GM12878 (cell line): ENCODE results near the gene WNK1. TPM values are rescaled to one million over a fixed set of nuclear protein-coding genes. Genes with fewer than 3 reads are reported as not detected.
"Not testable (repeated sequence)": the region's sequence is repeated elsewhere in the genome, so short reads cannot be mapped to it uniquely, and the experiment has no call there.

Experiments
- ATAC-seq: fragments of 200-7000 bp; cut with Tn5 transposase; 3 replicates; pipeline ENCODE4 v1.9.1; 2020; ENCODE audit warnings: mild to moderate bottlenecking, moderate library complexity
- BruUV-seq: library from RNA; stranded (reverse); fragments of 400-500 nt; replicated peaks from 2 replicates; lab custom pipeline; 2021; lab: Mats Ljungman, UMichigan
- CTCF ChIA-PET: fragments of 300-600 bp; sonication (Branson Sonifier 250); formaldehyde crosslinking; extraction: SDS; loops from one replicate; lab custom pipeline; 2021; ENCODE audit warnings: inconsistent platforms; lab: Yijun Ruan, JAX
- POLR2A ChIA-PET: fragments of 350-600 bp; formaldehyde crosslinking; extraction: SDS; loops from one replicate; lab custom pipeline; 2021; ENCODE audit warnings: inconsistent platforms; lab: Charles Lee
- RAD21 ChIA-PET: fragments of 300-600 bp; sonication (Branson Sonifier 250); formaldehyde crosslinking; loops from one replicate; lab custom pipeline; 2023; ENCODE audit warnings: antibody characterized with exemption; ENCODE audit not compliant: unreplicated experiment; lab: Charles Lee
- SMC1A ChIA-PET: fragments of 300-600 bp; sonication (Branson Sonifier 250); formaldehyde crosslinking; loops from one replicate; lab custom pipeline; 2023; ENCODE audit not compliant: unreplicated experiment, uncharacterized antibody; lab: Charles Lee
- DNase-seq: peaks from one replicate; pipeline ENCODE4 v3.0.0-alpha.2; 2011; ENCODE audit warnings: low read depth, low spot score
- FAIRE-seq: peaks from 3 replicates; lab custom pipeline; 2011; peaks lifted over from hg19 to GRCh38; lab: Jason Lieb, UNC
- H2AFZ ChIP-seq: 2 replicates; pipeline ENCODE4 v1.6.0; 2011; ENCODE audit warnings: low read depth, low read length, control low read depth; ENCODE audit not compliant: control insufficient read depth
- H3K27ac ChIP-seq: 2 replicates; pipeline ENCODE4 v1.5.1; 2011; ENCODE audit warnings: control low read depth; ENCODE audit not compliant: control insufficient read depth, insufficient read depth
- H3K27me3 ChIP-seq, 2 experiments: replicated peaks in 1 of 2; 2 replicates each; pipeline versions ENCODE4 v1.6.0 to v1.6.1; 2011; ENCODE audit warnings: low read length in 1 of 2; ENCODE audit not compliant: control insufficient read depth in 2 of 2, insufficient read depth in 2 of 2
- H3K36me3 ChIP-seq, 2 experiments: 2 replicates each; pipeline ENCODE4 v1.5.1; 2011; ENCODE audit warnings: low read length in 1 of 2; ENCODE audit not compliant: control insufficient read depth in 2 of 2, insufficient read depth in 2 of 2
- H3K4me1 ChIP-seq: 2 replicates; pipeline ENCODE4 v1.6.1; 2011; ENCODE audit warnings: mild to moderate bottlenecking, low read length, moderate library complexity, mixed read lengths; ENCODE audit not compliant: control insufficient read depth, insufficient read depth
- H3K4me2 ChIP-seq: 2 replicates; pipeline ENCODE4 v1.6.0; 2011; ENCODE audit warnings: control low read depth; ENCODE audit not compliant: control insufficient read depth, insufficient read depth
- H3K4me3 ChIP-seq: fragments of 200-600 bp; sonication (generic); 2 replicates; pipeline ENCODE4 v1.5.1; 2016
- H3K79me2 ChIP-seq: 2 replicates; pipeline ENCODE4 v1.6.0; 2011; ENCODE audit warnings: low read length; ENCODE audit not compliant: control insufficient read depth, insufficient read depth
- H3K9ac ChIP-seq: 2 replicates; pipeline ENCODE4 v1.8.0; 2011; ENCODE audit warnings: low read length, control low read depth, mixed read lengths; ENCODE audit not compliant: control insufficient read depth, insufficient read depth
- H3K9me3 ChIP-seq: replicated peaks from 3 replicates; pipeline ENCODE4 v1.5.1; 2011; ENCODE audit warnings: mild to moderate bottlenecking, low read length; ENCODE audit not compliant: control insufficient read depth, insufficient read depth
- H4K20me1 ChIP-seq: 2 replicates; pipeline ENCODE4 v1.6.0; 2011; ENCODE audit not compliant: control insufficient read depth, insufficient read depth
- EGR1 ChIP-seq, 2 experiments: IDR thresholded peaks; 1 replicate in 1 of 2; 2 replicates in 1 of 2; pipeline ENCODE4 v1.6.1; 2011 to 2012; ENCODE audit warnings: low read depth in 2 of 2, low read length in 2 of 2, borderline replicate concordance in 1 of 2, mild to moderate bottlenecking in 1 of 2, moderate library complexity in 1 of 2
- MYC ChIP-seq: IDR thresholded peaks from 2 replicates; pipeline ENCODE4 v1.6.1; 2011; ENCODE audit warnings: mild to moderate bottlenecking, low read length, moderate library complexity, inconsistent platforms; ENCODE audit not compliant: insufficient read depth, insufficient replicate concordance, insufficient read length, severe bottlenecking
- PAX8 ChIP-seq: fragments of 450-650 bp; IDR thresholded peaks from 2 replicates; pipeline ENCODE4 v1.6.1; 2017; ENCODE audit warnings: mild to moderate bottlenecking, moderate library complexity
- WRNIP1 ChIP-seq: IDR thresholded peaks from 2 replicates; pipeline ENCODE4 v1.6.1; 2011; ENCODE audit warnings: low read depth, low read length, improper control_type of control experiment, borderline replicate concordance
- ZBED1 ChIP-seq: IDR thresholded peaks from 2 replicates; pipeline ENCODE4 v1.6.1; 2016; ENCODE audit warnings: borderline replicate concordance
- WGBS: methylation state at CpG from one replicate; pipeline ENCODE4 v1.1.6; 2016; ENCODE audit warnings: low lambda C conversion rate; ENCODE audit not compliant: insufficient replicate concordance, insufficient coverage; ENCODE audit errors: missing lambda C conversion rate; 5-methylcytosine and 5-hydroxymethylcytosine counted together
- in situ Hi-C: fragments of 300-500 bp; cut with MboI; formaldehyde crosslinking; loops from 9 replicates; pipeline ENCODE4 v1.14.3; 2018; ENCODE audit warnings: mixed read lengths
- intact Hi-C: fragments of 100-400 bp; cut with micrococcal nuclease; formaldehyde crosslinking; loops from one replicate; pipeline ENCODE4 v1.14.2; 2022; ENCODE audit not compliant: unreplicated experiment
- polyA plus RNA-seq, 11 experiments: library from polyadenylated mRNA; depleted of rRNA in 4 of 11; unstranded in 6 of 11; stranded (reverse) in 5 of 11; fragments of >200 nt; fragmentation: Nextera tagmentation in 4 of 11; fragmentation: Illumina TruSeq in 1 of 11; extraction: Ambion mirVana in 4 of 11; extraction: Trizol in 1 of 11; gene quantifications; 1 replicate in 1 of 11; 2 replicates in 10 of 11; pipeline versions ENCODE4 v1.2.1 to v1.2.3, GENCODE V29; 2011 to 2016; ENCODE audit warnings: inconsistent platforms in 2 of 11, missing spikeins in 2 of 11, low read depth in 1 of 11
- total RNA-seq, 4 experiments: library from RNA; depleted of rRNA in 3 of 4; stranded (reverse); fragments of >200 nt in 3 of 4; fragmentation: Illumina TruSeq in 1 of 4; extraction: Trizol in 1 of 4; gene quantifications; 2 replicates each; pipeline versions ENCODE4 v1.2.1 to v1.2.3, GENCODE V29; 2013 to 2021
- TF ChIP-seq, protein P1 (sequence below): IDR thresholded peaks from 2 replicates; pipeline ENCODE4 v1.6.1; 2011; ENCODE audit warnings: borderline replicate concordance, low read depth, mild to moderate bottlenecking, moderate library complexity, mixed read lengths, low read length; ENCODE audit not compliant: insufficient read depth; ENCODE audit errors: extremely low read length

Gene WNK1
- total and polyA plus RNA-seq, 10 of the 15 experiments (the other 5 are each of a cell fraction or from before 2014, with no cell fraction given) = 9.6 to 151 (median 86.6) TPM

DNA sequence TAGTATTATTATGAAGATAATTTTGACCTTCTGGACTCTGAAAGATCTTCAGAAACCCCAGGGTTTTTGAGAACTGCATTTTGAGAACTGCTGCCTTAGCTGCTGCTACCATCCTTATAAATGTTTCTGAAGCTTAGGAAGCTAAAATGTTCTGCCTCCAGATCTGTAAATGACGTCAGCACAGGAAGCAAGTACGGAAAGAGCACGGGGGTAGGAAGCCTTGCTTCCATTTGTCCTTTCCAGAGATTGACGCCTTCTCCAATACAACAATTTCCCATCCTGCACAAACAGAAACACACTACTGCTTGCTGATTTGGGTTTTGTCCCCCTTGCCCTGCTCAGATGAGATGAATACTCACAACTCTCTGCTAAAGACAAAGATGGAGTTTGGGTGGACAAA is 179.2 kb downstream of the WNK1 start:
- Histone ChIP-seq H3K4me2 (no peak overlapping the region), H3K79me2 (no peaks in the 10 kb centered on the region), H3K9me3 (no peaks in the 10 kb centered on the region), H3K4me1 (no peaks in the 10 kb centered on the region), H3K27ac (no peak overlapping the region), H3K36me3 (peaks cover 8 to 9% of the 10 kb centered on the region in 2 experiments), H2AFZ (no peak overlapping the region), H4K20me1 (no peaks in the 10 kb centered on the region), H3K27me3 (no peaks in the 10 kb centered on the region), H3K4me3 (no peak overlapping the region), H3K9ac (no peak overlapping the region)
- SMC1A ChIA-PET = no interaction called here
- BruUV-seq = no TSS peak
- DNase-seq = no peak
- in situ Hi-C loops = no loop called here
- intact Hi-C loops = no loop called here
- RAD21 ChIA-PET = no interaction called here
- CTCF ChIA-PET = no interaction called here
- TF ChIP-seq, protein P1, sequence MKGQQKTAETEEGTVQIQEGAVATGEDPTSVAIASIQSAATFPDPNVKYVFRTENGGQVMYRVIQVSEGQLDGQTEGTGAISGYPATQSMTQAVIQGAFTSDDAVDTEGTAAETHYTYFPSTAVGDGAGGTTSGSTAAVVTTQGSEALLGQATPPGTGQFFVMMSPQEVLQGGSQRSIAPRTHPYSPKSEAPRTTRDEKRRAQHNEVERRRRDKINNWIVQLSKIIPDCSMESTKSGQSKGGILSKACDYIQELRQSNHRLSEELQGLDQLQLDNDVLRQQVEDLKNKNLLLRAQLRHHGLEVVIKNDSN = no peak
- TF ChIP-seq EGR1 (IDR thresholded peaks at IDR 0.05; ENCODE audit: borderline replicate concordance in 1 of 2, low read depth in 2 of 2, low read length in 2 of 2) (no peak), WRNIP1 (no peak), ZBED1 (no peak), MYC (no peak), PAX8 (no peak)
- FAIRE-seq = no peak
- 87% methylated on average over 4 of the region's 4 CpGs for WGBS
- ATAC-seq = no peak
- POLR2A ChIA-PET = no interaction called here

DNA sequence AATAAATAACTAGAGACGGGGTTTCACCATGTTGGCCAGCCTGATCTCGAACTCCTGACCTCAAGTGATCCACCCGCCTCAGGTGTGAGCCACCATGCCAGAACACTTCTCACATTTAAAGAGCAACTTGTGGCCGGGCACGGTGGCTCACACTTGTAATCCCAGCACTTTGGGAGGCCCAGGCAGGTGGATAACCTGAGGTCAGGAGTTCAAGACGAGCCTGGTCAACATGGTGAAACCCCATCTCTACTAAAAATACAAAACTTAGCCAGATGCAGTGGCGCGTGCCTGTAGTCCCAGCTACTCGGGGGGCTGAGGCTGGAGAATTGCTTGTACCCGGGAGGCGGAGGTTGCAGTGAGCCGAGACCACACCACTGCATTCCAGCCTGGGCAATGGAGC is 183.5 kb downstream of the WNK1 start:
- SMC1A ChIA-PET, H3K9ac ChIP-seq, POLR2A ChIA-PET, H3K4me3 ChIP-seq, H4K20me1 ChIP-seq, intact Hi-C loops, H3K36me3 ChIP-seq, in situ Hi-C loops, RAD21 ChIA-PET, FAIRE-seq, CTCF ChIA-PET, H3K9me3 ChIP-seq, H3K4me1 ChIP-seq, H3K79me2 ChIP-seq, BruUV-seq, DNase-seq, H3K27ac ChIP-seq, H3K4me2 ChIP-seq, H3K27me3 ChIP-seq, ATAC-seq, H2AFZ ChIP-seq: not testable (repeated sequence)
- WGBS = 98% methylated on average over 12 of the region's 12 CpGs
